IMR-90 (cell line): ENCODE results near the gene PCGF2. TPM values are rescaled to one million over a fixed set of nuclear protein-coding genes. Genes with fewer than 3 reads are reported as not detected.
A peak's percentile ranks its signal among the peaks of the same experiment; 100 is the strongest.

Experiments
- ATAC-seq: fragments of 200-7000 bp; cut with Tn5 transposase; 2 replicates; pipeline ENCODE4 v1.9.1; 2020; ENCODE audit warnings: low read depth, mild to moderate bottlenecking, moderate library complexity
- BruUV-seq: library from RNA; stranded (reverse); fragments of 400-500 nt; replicated peaks from 2 replicates; lab custom pipeline; 2021; lab: Mats Ljungman, UMichigan
- CTCF ChIA-PET: fragments of 300-600 bp; formaldehyde crosslinking; extraction: SDS; loops from one replicate; lab custom pipeline; 2021; ENCODE audit warnings: antibody characterized with exemption; lab: Yijun Ruan, JAX
- POLR2A ChIA-PET: fragments of 300-600 bp; sonication (Branson Sonifier 250); formaldehyde crosslinking; loops from one replicate; lab custom pipeline; 2022; ENCODE audit warnings: antibody characterized with exemption; ENCODE audit not compliant: unreplicated experiment; lab: Charles Lee
- DNase-seq: peaks from one replicate; pipeline ENCODE4 v3.0.0; 2013
- H2AFZ ChIP-seq: replicated peaks from 2 replicates; pipeline ENCODE3; 2013; ENCODE audit warnings: low read length, mild to moderate bottlenecking; ENCODE audit not compliant: poor library complexity
- H2AK5ac ChIP-seq: 2 replicates; pipeline ENCODE4 v1.6.1; 2013; ENCODE audit warnings: low read depth, low read length, inconsistent platforms
- H2AK9ac ChIP-seq: replicated peaks from 2 replicates; pipeline ENCODE3; 2013; ENCODE audit warnings: mild to moderate bottlenecking, low read depth, low read length, moderate library complexity; ENCODE audit not compliant: poor library complexity
- H2BK120ac ChIP-seq: 2 replicates; pipeline ENCODE4 v1.6.1; 2013; ENCODE audit warnings: low read depth, low read length, inconsistent platforms
- H2BK15ac ChIP-seq: 3 replicates; pipeline ENCODE4 v1.6.1; 2013; ENCODE audit warnings: low read depth, low read length, inconsistent platforms
- H2BK20ac ChIP-seq: 2 replicates; pipeline ENCODE4 v1.6.1; 2013; ENCODE audit warnings: low read depth, mild to moderate bottlenecking, inconsistent platforms, low read length, moderate library complexity
- H2BK5ac ChIP-seq: 2 replicates; pipeline ENCODE4 v1.6.1; 2013; ENCODE audit warnings: mild to moderate bottlenecking, low read depth, low read length, inconsistent platforms; ENCODE audit not compliant: poor library complexity, severe bottlenecking
- H3K14ac ChIP-seq: replicated peaks from 2 replicates; pipeline ENCODE4 v1.6.1; 2013; ENCODE audit warnings: low read depth, low read length, inconsistent platforms
- H3K18ac ChIP-seq: 2 replicates; pipeline ENCODE4 v1.6.1; 2013; ENCODE audit warnings: low read depth, low read length, control low read depth
- H3K23ac ChIP-seq: 2 replicates; pipeline ENCODE4 v1.6.1; 2013; ENCODE audit warnings: low read depth, low read length, inconsistent platforms
- H3K27ac ChIP-seq: 2 replicates; pipeline ENCODE4 v1.5.1; 2013; ENCODE audit warnings: mild to moderate bottlenecking, control low read depth, low read length; ENCODE audit not compliant: insufficient read depth
- H3K27me3 ChIP-seq: 2 replicates; pipeline ENCODE4 v1.6.1; 2013; ENCODE audit warnings: low read length; ENCODE audit not compliant: control insufficient read depth, insufficient read depth
- H3K36me3 ChIP-seq: 2 replicates; pipeline ENCODE4 v1.6.1; 2013; ENCODE audit warnings: low read length, mixed read lengths; ENCODE audit not compliant: control insufficient read depth, insufficient read depth
- H3K4ac ChIP-seq: 2 replicates; pipeline ENCODE4 v1.6.1; 2013; ENCODE audit warnings: low read depth, low read length, inconsistent platforms
- H3K4me1 ChIP-seq: 2 replicates; pipeline ENCODE4 v1.6.1; 2013; ENCODE audit warnings: low read length, mixed read lengths; ENCODE audit not compliant: control insufficient read depth, insufficient read depth
- H3K4me2 ChIP-seq: 2 replicates; pipeline ENCODE4 v1.6.1; 2013; ENCODE audit warnings: low read depth, mild to moderate bottlenecking, control low read depth, low read length, moderate library complexity
- H3K4me3 ChIP-seq: 2 replicates; pipeline ENCODE4 v1.5.1; 2013; ENCODE audit warnings: low read depth, mild to moderate bottlenecking, control low read depth, low read length, moderate library complexity; ENCODE audit not compliant: insufficient read depth
- H3K56ac ChIP-seq: 2 replicates; pipeline ENCODE4 v1.6.1; 2013; ENCODE audit warnings: low read length, inconsistent platforms; ENCODE audit not compliant: insufficient read depth; ENCODE audit errors: extremely low read depth
- H3K79me1 ChIP-seq, 2 experiments: 2 replicates each; pipeline ENCODE4 v1.6.1; 2013; ENCODE audit warnings: low read length in 2 of 2, inconsistent platforms in 1 of 2, low read depth in 1 of 2
- H3K9ac ChIP-seq: 2 replicates; pipeline ENCODE4 v1.6.1; 2013; ENCODE audit warnings: low read depth, low read length, control low read depth
- H3K9me1 ChIP-seq: 2 replicates; pipeline ENCODE4 v1.6.1; 2013; ENCODE audit warnings: low read length, inconsistent platforms; ENCODE audit not compliant: insufficient read depth
- H3K9me3 ChIP-seq: 2 replicates; pipeline ENCODE4 v1.6.1; 2013; ENCODE audit warnings: low read length; ENCODE audit not compliant: control insufficient read depth, insufficient read depth
- H4K20me1 ChIP-seq: 2 replicates; pipeline ENCODE4 v1.6.1; 2013; ENCODE audit warnings: low read length, inconsistent platforms; ENCODE audit not compliant: insufficient read depth
- H4K5ac ChIP-seq: 2 replicates; pipeline ENCODE4 v1.6.1; 2013; ENCODE audit warnings: mild to moderate bottlenecking, low read depth, low read length, control low read depth
- H4K8ac ChIP-seq, 2 experiments: 2 replicates each; pipeline ENCODE4 v1.6.1; 2013; ENCODE audit warnings: low read depth in 2 of 2, low read length in 2 of 2, control low read depth in 1 of 2, inconsistent platforms in 1 of 2
- H4K91ac ChIP-seq: 2 replicates; pipeline ENCODE4 v1.6.1; 2013; ENCODE audit warnings: low read depth, low read length, inconsistent platforms; ENCODE audit not compliant: insufficient read depth
- CEBPB ChIP-seq: IDR thresholded peaks from 2 replicates; pipeline ENCODE4 v1.6.1; 2012; ENCODE audit warnings: low read depth, low read length, improper control_type of control experiment
- MAFK ChIP-seq: IDR thresholded peaks from 2 replicates; pipeline ENCODE4 v1.6.1; 2012; ENCODE audit warnings: low read depth, low read length, improper control_type of control experiment
- MAZ ChIP-seq: IDR thresholded peaks from 2 replicates; pipeline ENCODE4 v1.6.1; 2012; ENCODE audit warnings: low read depth, mild to moderate bottlenecking, low read length, improper control_type of control experiment, moderate library complexity, borderline replicate concordance
- MXI1 ChIP-seq: IDR thresholded peaks from 2 replicates; pipeline ENCODE4 v1.6.1; 2012; ENCODE audit warnings: low read depth, mild to moderate bottlenecking, low read length, moderate library complexity, borderline replicate concordance
- NFE2L2 ChIP-seq: fragments of 150-350 bp; IDR thresholded peaks from 2 replicates; pipeline ENCODE4 v1.6.1; 2016; ENCODE audit warnings: low read depth, mild to moderate bottlenecking, low read length
- POLR2A ChIP-seq: IDR thresholded peaks from 2 replicates; pipeline ENCODE4 v1.6.1; 2012; ENCODE audit warnings: mild to moderate bottlenecking, low read depth, low read length
- RAD21 ChIP-seq: IDR thresholded peaks from 2 replicates; pipeline ENCODE4 v1.6.1; 2012; ENCODE audit warnings: low read length, improper control_type of control experiment
- RCOR1 ChIP-seq: IDR thresholded peaks from 2 replicates; pipeline ENCODE4 v1.6.1; 2012; ENCODE audit warnings: mild to moderate bottlenecking, low read length, improper control_type of control experiment; ENCODE audit not compliant: insufficient replicate concordance
- RFX5 ChIP-seq: IDR thresholded peaks from 2 replicates; pipeline ENCODE4 v1.8.0; 2012; ENCODE audit warnings: low read depth, mild to moderate bottlenecking, low read length, moderate library complexity
- SMC3 ChIP-seq: fragments of 150-350 bp; IDR thresholded peaks from 2 replicates; pipeline ENCODE4 v1.6.1; 2016; ENCODE audit warnings: low read depth, mild to moderate bottlenecking, antibody characterized with exemption, low read length, moderate library complexity
- WGBS, 2 experiments: methylation state at CpG; one replicate each; pipeline versions ENCODE4 v1.1.5 to v1.1.7; 2013; ENCODE audit warnings: missing lambda C conversion rate in 2 of 2; ENCODE audit not compliant: insufficient read length in 1 of 2; ENCODE audit errors: extremely low coverage in 2 of 2; 5-methylcytosine and 5-hydroxymethylcytosine counted together
- dilution Hi-C: fragments of 300-500 bp; cut with HindIII; formaldehyde crosslinking; loops from one replicate; pipeline ENCODE4 v1.14.3; 2018; ENCODE audit warnings: low sequenced_read_pairs; ENCODE audit not compliant: unreplicated experiment
- in situ Hi-C: fragments of 300-500 bp; cut with MboI; formaldehyde crosslinking; loops from 3 replicates; pipeline ENCODE4 v1.14.3; 2019; ENCODE audit warnings: low sequenced_read_pairs, inconsistent platforms, mixed read lengths
- intact Hi-C: fragments of 100-400 bp; cut with micrococcal nuclease; formaldehyde crosslinking; loops from 2 replicates; pipeline ENCODE4 v1.10.0; 2022
- polyA plus RNA-seq, 3 experiments: library from polyadenylated mRNA; depleted of rRNA; stranded (reverse); fragments of >200 nt; gene quantifications; 2 replicates each; pipeline ENCODE4 v1.2.3, GENCODE V29; 2012; ENCODE audit warnings: low replicate concordance in 1 of 3
- total RNA-seq: library from RNA; depleted of rRNA; stranded (reverse); fragments of >200 nt; gene quantifications from 2 replicates; pipeline ENCODE4 v1.2.3, GENCODE V29; 2012
- TF ChIP-seq, protein P1 (sequence below): fragments of 150-350 bp; IDR thresholded peaks from 2 replicates; pipeline ENCODE4 v1.6.1; 2017; ENCODE audit warnings: mild to moderate bottlenecking, antibody characterized with exemption, low read length, low read depth
- TF ChIP-seq, protein P2 (sequence below): fragments of 150-350 bp; IDR thresholded peaks from 2 replicates; pipeline ENCODE4 v1.6.1; 2016; ENCODE audit warnings: low read depth, mild to moderate bottlenecking, low read length, moderate library complexity, borderline replicate concordance

Gene PCGF2
- total and polyA plus RNA-seq, 2 of the 4 experiments (the other 2 are of a cell fraction), result 1.1 to 18.2 TPM

DNA sequence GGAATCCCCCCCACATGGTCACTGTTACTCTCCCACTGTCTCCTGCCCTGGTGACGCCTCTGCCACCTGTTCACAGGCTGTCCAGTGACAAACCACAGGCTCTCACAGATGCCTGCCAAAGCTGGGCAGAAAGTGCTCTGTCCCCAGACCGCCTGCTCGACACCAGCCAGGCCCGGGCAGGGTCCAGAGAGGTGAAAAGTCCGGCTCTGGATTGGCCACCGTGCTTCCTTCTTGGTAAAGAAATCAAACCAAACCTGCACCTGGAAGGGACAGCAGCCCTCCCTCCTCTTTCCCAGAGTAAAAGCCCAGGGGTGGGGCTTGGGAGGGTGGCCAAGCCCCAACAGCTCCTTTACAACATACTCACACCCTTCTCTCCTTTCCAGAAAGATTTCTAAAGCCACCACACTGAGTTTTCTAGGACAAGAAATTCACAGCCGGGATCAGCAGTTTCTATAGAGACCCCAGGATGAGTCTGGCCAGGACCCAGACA, 6.2 kb downstream of the PCGF2 start:
- Histone ChIP-seq H3K79me1 (peaks cover 15 to 81% of the 10 kb centered on the region in 2 experiments), H3K9ac (no peak overlapping the region), H3K18ac (no peak overlapping the region), H3K4ac (no peak overlapping the region), H2BK15ac (no peak overlapping the region), H3K9me3 (no peaks in the 10 kb centered on the region), H3K36me3 (peaks cover 26% of the 10 kb centered on the region), H2BK20ac (no peak overlapping the region), H3K23ac (no peak overlapping the region), H3K4me2 (no peak overlapping the region), H4K8ac (no peak overlapping the region), H3K27me3 (no peaks in the 10 kb centered on the region), H3K4me3 (no peak overlapping the region), H3K14ac (no peak overlapping the region), H3K9me1 (peaks cover 22% of the 10 kb centered on the region), H3K27ac (no peak overlapping the region), H2AK5ac (no peak overlapping the region), H2BK5ac (no peak overlapping the region), H2AK9ac (no peak overlapping the region), H3K56ac (no peak overlapping the region), H4K91ac (no peak overlapping the region), H2BK120ac (no peak overlapping the region), H3K4me1 (peaks cover 23% of the 10 kb centered on the region), H4K5ac (no peak overlapping the region), H2AFZ (no peak overlapping the region), H4K20me1 (peaks cover 80% of the 10 kb centered on the region)
- BruUV-seq, result no TSS peak
- dilution Hi-C loops (no loop called here), intact Hi-C loops (no loop called here), in situ Hi-C loops (no loop called here)
- ATAC-seq, result 0 out of 2 replicates have a peak, but pooled peaks have one; percentile 3
- WGBS, 2 experiments, result 89% methylated on average over 1 of the region's 7 CpGs; no CpG with 5 or more reads in 1 of the 2 experiments
- CTCF ChIA-PET, result no interaction called here
- DNase-seq, result no peak
- POLR2A ChIA-PET, result no interaction called here
- TF ChIP-seq SMC3 (no peak), MXI1 (no peak), CEBPB (no peak), RAD21 (no peak), MAZ (no peak), RFX5 (no peak), MAFK (no peak), NFE2L2 (no peak), POLR2A (no peak), RCOR1 (no peak)
- TF ChIP-seq, protein P1, sequence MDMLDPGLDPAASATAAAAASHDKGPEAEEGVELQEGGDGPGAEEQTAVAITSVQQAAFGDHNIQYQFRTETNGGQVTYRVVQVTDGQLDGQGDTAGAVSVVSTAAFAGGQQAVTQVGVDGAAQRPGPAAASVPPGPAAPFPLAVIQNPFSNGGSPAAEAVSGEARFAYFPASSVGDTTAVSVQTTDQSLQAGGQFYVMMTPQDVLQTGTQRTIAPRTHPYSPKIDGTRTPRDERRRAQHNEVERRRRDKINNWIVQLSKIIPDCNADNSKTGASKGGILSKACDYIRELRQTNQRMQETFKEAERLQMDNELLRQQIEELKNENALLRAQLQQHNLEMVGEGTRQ, result no peak
- TF ChIP-seq, protein P2, sequence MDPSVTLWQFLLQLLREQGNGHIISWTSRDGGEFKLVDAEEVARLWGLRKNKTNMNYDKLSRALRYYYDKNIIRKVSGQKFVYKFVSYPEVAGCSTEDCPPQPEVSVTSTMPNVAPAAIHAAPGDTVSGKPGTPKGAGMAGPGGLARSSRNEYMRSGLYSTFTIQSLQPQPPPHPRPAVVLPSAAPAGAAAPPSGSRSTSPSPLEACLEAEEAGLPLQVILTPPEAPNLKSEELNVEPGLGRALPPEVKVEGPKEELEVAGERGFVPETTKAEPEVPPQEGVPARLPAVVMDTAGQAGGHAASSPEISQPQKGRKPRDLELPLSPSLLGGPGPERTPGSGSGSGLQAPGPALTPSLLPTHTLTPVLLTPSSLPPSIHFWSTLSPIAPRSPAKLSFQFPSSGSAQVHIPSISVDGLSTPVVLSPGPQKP, result no peak
